Heart left ventricle (tissue), 13 donors: Measurements from ENCODE around the gene AUH.

Source experiments
- CTCF ChIP-seq, 12 donors: fragments of 200-600 bp; sonication (generic) in 4 of 12; IDR thresholded peaks; one replicate each; pipeline versions ENCODE4 v1.5.0 to v1.8.0; 2018 to 2022; ENCODE audit warnings: antibody characterized with exemption in 12 of 12, mild to moderate bottlenecking in 5 of 12
- POLR2A ChIP-seq, 2 donors: fragments of 450-650 bp; IDR thresholded peaks; one replicate each; pipeline ENCODE4 v1.6.1; 2017; ENCODE audit warnings: antibody characterized with exemption in 2 of 2, mild to moderate bottlenecking in 2 of 2, moderate library complexity in 2 of 2
- donor health status: ischemic (EF 13 %, LVEDD 7.1; RV severe dilation, severe dysfunction).
- donor health status: DM: no; HTN: yes; CAD: no.
- donor health status: DM: no; HTN: no; CAD: no.
- donor health status: ischemic (EF 25% LVEDD 6.9; RV normal size, moderate dysfunction).
- donor health status: ischemic (EF 25% LVEDD 5.7; RV mildly dilated, moderate dysfunction).
- donor health status: ischemic (EF 35%, LVEDD 5.7; RV mildly dilated, moderate dysfunction).
- donor health status: nonischemic (EF 11% LVEDD 7.7; RV severe dilation, severe dysfunction).
- donor health status: DM: yes; HTN: yes; CAD: no.
- donor health status: PGD.
- donor health status: ischemic (EF 29% LVEDD 5.4; RV normal size, mild dysfunction).
- donor health status: nonischemic (EF 23%, LVEDD 6.1; RV moderate dilation, normal function).

- no peak for TF ChIP-seq CTCF (IDR thresholded peaks at IDR 0.05)
- no peak for TF ChIP-seq POLR2A (IDR thresholded peaks at IDR 0.05)
Measured at GRCh38 chr9:91164724-91165520, 196.8 kb downstream of the AUH start.
